ENCODE results near the gene SPTLC3. TPM values are rescaled to one million over a fixed set of nuclear protein-coding genes. Genes with fewer than 3 reads are reported as not detected.
A peak's percentile ranks its signal among the peaks of the same experiment; 100 is the strongest.

SPTLC3 gene
- total RNA-seq, 1 experiment from 2014 or later: 7.5 TPM

DNA sequence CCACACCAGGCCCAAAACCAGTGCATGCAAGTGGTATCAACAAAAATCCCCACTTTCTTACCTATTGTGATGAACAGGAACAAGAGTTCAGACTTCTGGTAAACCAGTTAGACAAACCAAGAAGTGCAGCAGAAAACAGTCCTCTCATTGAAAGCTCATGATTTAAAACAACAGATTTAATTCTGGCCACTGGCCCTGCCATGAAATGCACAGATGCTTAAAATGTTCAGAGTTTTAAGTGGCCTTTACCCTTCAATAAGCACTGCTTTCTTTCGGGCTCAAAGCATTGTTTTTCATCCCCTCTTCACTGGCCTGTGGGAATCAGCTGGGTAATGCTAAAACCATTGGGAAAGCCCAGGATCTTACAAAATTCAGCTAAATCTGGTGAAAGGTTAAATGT lies 109.9 kb downstream of the SPTLC3 start:
- no TSS peak for BruUV-seq (replicated peaks)
- CTCF ChIA-PET: interaction anchor here (0.5 to 1.1 kb wide), 2 partner anchors 14 to 143 kb away, joined by 3 to 5 read pairs; no protein-coding TSS in a partner anchor
- Mint-ChIP-seq H3K36me3 (ENCODE audit: insufficient read depth, unreplicated experiment) (no peaks in the 10 kb centered on the region), H3K27ac (ENCODE audit: unreplicated experiment) (no peak overlapping the region), H3K4me1 (ENCODE audit: low read depth, unreplicated experiment) (no peaks in the 10 kb centered on the region), H3K27me3 (ENCODE audit: unreplicated experiment) (no peaks in the 10 kb centered on the region), H3K9me3 (ENCODE audit: low read depth, unreplicated experiment) (no peaks in the 10 kb centered on the region), H3K4me3 (ENCODE audit: low read depth, unreplicated experiment) (no peak overlapping the region)
- intact Hi-C loops (cut with micrococcal nuclease; ENCODE audit: unreplicated experiment): loop anchor here (1.0 to 10.0 kb wide), 4 partner anchors 144 to 646 kb away; no protein-coding TSS in a partner anchor
- DNase-seq: no peak
- TF ChIP-seq, protein P1, sequence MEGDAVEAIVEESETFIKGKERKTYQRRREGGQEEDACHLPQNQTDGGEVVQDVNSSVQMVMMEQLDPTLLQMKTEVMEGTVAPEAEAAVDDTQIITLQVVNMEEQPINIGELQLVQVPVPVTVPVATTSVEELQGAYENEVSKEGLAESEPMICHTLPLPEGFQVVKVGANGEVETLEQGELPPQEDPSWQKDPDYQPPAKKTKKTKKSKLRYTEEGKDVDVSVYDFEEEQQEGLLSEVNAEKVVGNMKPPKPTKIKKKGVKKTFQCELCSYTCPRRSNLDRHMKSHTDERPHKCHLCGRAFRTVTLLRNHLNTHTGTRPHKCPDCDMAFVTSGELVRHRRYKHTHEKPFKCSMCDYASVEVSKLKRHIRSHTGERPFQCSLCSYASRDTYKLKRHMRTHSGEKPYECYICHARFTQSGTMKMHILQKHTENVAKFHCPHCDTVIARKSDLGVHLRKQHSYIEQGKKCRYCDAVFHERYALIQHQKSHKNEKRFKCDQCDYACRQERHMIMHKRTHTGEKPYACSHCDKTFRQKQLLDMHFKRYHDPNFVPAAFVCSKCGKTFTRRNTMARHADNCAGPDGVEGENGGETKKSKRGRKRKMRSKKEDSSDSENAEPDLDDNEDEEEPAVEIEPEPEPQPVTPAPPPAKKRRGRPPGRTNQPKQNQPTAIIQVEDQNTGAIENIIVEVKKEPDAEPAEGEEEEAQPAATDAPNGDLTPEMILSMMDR (IDR thresholded peaks at IDR 0.05; ENCODE audit: unreplicated experiment): no peak

DNA sequence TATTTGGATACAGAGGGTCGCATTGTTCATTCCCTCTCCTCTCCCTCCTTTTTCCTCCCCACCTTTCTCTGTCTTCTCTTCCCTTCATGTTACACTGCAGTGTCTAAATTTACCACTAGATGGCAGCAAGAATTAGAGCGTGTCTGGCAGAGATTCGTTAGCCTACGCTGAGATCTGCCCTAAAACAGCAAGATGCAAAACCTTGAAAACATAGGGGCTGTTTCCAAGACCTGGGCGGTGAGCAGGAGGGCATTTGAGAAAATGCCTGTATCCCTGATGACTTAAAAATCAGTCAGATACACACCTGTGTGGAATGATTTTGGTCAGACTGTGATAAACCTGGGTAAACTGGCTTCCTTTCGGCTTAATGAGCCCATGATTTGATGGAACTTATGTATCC lies 110.8 kb downstream of the SPTLC3 start:
- peak; percentile 41 for DNase-seq

DNA sequence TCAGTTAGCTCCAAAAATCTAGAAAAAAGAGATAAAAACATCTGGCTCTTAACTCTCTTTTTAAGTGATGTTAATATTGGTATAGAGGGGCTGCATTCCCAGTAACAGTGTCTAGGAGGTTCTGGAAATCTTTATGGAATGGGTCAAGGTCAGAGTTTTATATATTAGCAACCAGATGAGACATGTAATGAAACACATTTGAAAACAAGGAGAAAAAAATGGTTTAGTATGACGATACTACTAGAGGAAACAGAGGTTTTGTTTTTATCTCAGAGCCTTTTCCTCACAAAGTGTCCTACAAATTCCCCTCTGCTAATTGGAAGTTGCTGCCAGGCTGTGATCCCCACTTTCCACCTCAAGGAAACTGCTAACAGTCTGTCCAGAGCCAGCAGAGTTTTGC lies 111.7 kb downstream of the SPTLC3 start:
- DNase-seq: no peak
- Mint-ChIP-seq H3K4me3 (ENCODE audit: low read depth, unreplicated experiment) (no peak overlapping the region), H3K27ac (ENCODE audit: unreplicated experiment) (no peak overlapping the region), H3K4me1 (ENCODE audit: low read depth, unreplicated experiment) (no peaks in the 10 kb centered on the region), H3K27me3 (ENCODE audit: unreplicated experiment) (no peaks in the 10 kb centered on the region), H3K9me3 (ENCODE audit: low read depth, unreplicated experiment) (no peaks in the 10 kb centered on the region), H3K36me3 (ENCODE audit: insufficient read depth, unreplicated experiment) (no peaks in the 10 kb centered on the region)
- TF ChIP-seq, protein P1 (IDR thresholded peaks at IDR 0.05; ENCODE audit: unreplicated experiment): no peak
- BruUV-seq (replicated peaks): no TSS peak
- intact Hi-C loops (cut with micrococcal nuclease; ENCODE audit: unreplicated experiment): no loop called here
- CTCF ChIA-PET: no interaction called here

More for the DNA sequence above, 110.8 kb downstream of the SPTLC3 start:
- intact Hi-C loops (cut with micrococcal nuclease; ENCODE audit: unreplicated experiment): loop anchor here (1.0 to 10.0 kb wide), 4 partner anchors 143 to 645 kb away; no protein-coding TSS in a partner anchor
- no peaks in the 10 kb centered on the region for H3K4me1 Mint-ChIP-seq (ENCODE audit: low read depth, unreplicated experiment)
- no TSS peak for BruUV-seq (replicated peaks)
- no peaks in the 10 kb centered on the region for H3K36me3 Mint-ChIP-seq (ENCODE audit: insufficient read depth, unreplicated experiment)
- H3K27me3 Mint-ChIP-seq (ENCODE audit: unreplicated experiment): no peaks in the 10 kb centered on the region
- H3K4me3 Mint-ChIP-seq (ENCODE audit: low read depth, unreplicated experiment): no peak overlapping the region
- CTCF ChIA-PET: interaction anchor here (0.6 to 1.1 kb wide), 2 partner anchors 141 to 143 kb away, joined by 3 to 5 read pairs; no protein-coding TSS in a partner anchor
- TF ChIP-seq, protein P1 (IDR thresholded peaks at IDR 0.05; ENCODE audit: unreplicated experiment): peak; percentile 57
- no peaks in the 10 kb centered on the region for H3K9me3 Mint-ChIP-seq (ENCODE audit: low read depth, unreplicated experiment)
- H3K27ac Mint-ChIP-seq (ENCODE audit: unreplicated experiment): no peak overlapping the region

DNA sequence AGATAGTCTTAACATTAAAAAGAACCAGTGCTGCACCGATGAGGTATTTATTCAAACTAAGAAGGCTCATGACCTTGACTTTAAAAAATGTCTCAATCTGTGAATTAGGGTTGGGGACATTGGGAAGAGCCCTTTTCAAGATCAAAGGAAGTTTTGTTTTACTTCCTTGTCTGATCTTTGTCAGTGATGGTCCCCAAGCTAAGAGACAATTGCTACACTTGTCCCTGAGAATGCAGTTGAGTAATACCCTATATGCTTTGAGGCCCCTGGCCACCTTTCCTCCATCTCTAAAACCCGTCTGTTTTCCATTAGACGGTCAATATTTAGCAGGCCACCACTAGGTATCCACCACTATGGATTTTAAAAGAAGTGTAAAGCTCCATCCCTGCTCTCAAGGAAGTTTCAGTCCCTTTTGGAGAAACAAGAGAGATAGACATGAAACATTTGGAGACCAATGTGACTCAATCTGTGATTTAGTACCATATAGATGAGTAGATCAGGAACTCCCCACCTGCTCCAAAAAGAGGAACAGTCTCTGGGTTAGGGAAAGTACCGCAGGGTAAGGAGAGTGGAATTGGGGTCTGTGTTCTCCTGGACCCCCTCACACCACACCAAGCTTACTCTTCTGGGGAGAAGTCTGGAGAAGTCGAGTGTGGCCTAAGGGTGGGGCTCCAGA lies 113.2 kb downstream of the SPTLC3 start:
- Mint-ChIP-seq H3K27me3 (ENCODE audit: unreplicated experiment) (no peaks in the 10 kb centered on the region), H3K36me3 (ENCODE audit: insufficient read depth, unreplicated experiment) (no peaks in the 10 kb centered on the region), H3K4me3 (ENCODE audit: low read depth, unreplicated experiment) (no peak overlapping the region), H3K9me3 (ENCODE audit: low read depth, unreplicated experiment) (no peaks in the 10 kb centered on the region), H3K4me1 (ENCODE audit: low read depth, unreplicated experiment) (no peaks in the 10 kb centered on the region), H3K27ac (ENCODE audit: unreplicated experiment) (no peak overlapping the region)
- DNase-seq: no peak
- no TSS peak for BruUV-seq (replicated peaks)
- CTCF ChIA-PET: interaction anchor here (2.0 kb wide), 1 partner anchor 140 kb away, joined by 4 read pairs; no protein-coding TSS in a partner anchor
- TF ChIP-seq, protein P1 (IDR thresholded peaks at IDR 0.05; ENCODE audit: unreplicated experiment): no peak
- intact Hi-C loops (cut with micrococcal nuclease; ENCODE audit: unreplicated experiment): no loop called here
